Stimulated activated CD4-positive, alpha-beta T cell treated with anti-CD3 and anti-CD28 coated beads, Interleukin-4, amount 100 ng/mL, for 48 hours (primary cell): Measurements from ENCODE around the gene ANAPC2.
"Not testable (repeated sequence)": the region's sequence is repeated elsewhere in the genome, so short reads cannot be mapped to it uniquely, and the experiment has no call there.

Experiments
- DNase-seq, 2 donors: peaks; one replicate each; pipeline ENCODE4 v3.0.0-alpha.2; 2020; ENCODE audit warnings: low read depth in 2 of 2

Gene ANAPC2

DNA sequence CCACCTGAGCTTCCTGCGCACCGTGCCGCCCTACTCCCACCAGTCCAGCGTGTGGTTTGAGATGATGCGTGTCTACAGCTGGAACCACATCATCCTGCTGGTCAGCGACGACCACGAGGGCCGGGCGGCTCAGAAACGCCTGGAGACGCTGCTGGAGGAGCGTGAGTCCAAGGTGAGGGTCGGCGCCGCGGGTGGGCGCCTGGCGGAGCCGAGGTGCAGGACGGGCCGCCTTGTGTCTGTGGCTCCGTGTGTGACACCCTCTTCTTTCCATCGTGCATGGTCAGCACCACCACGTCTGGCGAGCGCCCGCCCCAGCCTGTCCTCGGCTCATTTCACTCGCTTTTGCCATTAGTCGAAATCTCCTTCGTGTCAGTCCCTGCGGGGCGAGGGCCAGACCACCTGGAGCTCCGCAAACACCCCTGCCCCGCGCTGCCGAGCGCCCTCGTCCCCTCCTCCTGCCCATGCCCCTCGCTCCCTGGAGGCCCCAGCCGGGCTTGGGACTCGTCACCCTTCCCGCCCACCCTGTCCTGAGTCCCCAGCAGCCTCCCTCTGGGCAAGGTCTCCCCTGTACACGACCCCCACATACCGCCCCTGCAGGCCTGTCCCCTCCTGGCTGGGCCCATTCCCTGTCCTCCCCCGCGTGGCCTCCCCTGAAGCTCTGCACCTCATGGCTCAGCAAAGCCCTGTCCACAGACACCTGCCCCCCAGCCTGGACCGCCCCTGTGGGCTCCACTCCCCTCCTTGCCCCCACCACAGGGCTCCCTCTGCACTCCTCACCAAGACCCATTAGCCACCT is 42.4 kb downstream of the ANAPC2 start:
- no peak for DNase-seq

DNA sequence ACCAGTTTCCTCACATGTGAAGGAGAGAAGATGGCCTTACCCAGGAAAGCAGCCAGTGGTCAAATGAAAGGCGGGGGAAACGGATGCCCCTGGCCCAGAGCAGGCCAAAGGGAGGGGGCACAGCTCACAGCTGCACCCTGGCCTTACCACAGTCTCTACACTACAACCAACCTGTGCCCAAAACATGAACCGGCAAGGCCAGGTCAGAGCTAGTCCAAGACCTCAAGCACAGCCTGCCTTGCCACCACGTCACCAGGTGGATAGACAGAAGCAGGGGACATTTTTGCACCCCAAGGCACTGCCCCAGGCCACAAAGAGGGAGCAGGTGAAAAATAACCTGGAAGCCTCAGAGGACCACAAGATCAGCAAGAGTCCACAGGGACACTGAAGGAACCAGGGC is 44.9 kb downstream of the ANAPC2 start:
- no peak for DNase-seq

DNA sequence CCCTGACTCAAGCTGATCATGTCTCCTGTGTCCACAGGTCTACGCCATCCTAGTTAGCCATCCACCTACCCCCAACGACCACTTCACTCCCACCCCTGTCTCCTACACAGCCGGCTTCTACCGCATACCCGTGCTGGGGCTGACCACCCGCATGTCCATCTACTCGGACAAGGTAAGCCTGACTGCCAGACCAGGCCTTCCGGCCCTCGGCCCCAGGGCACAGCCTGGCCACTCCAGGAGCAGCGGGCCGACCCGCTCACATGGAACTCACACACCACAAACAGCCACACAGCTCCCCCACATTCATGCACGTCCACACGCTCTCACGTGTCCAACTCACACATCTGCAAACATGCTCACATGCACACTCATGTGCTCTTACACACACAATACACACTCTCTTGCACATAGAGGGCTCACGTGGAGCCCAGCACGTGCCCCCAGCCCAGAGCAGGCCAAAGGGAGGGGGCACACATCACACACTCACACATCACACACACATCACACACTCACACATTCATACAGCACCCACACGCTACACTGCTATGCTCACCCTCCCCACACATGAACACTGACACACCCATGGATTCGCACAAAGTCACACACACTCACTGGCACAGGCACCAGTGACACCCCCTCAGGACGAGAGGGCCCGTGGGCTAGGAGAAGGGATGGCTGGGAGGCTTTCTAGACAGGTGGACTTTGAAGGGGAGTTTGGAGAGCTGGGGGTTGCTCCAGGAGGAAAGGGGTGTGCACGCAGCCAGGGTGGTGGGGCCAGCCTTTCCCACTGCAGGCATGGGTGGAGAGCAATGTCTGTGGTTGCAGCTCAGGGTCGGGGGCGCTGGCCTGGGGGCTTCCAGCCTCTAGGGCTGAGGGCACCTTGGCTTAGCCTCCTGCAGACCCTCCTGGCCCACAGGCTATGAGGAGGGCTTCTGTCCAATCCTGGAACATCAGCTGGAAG is 46.1 kb downstream of the ANAPC2 start:
- DNase-seq, result no peak

DNA sequence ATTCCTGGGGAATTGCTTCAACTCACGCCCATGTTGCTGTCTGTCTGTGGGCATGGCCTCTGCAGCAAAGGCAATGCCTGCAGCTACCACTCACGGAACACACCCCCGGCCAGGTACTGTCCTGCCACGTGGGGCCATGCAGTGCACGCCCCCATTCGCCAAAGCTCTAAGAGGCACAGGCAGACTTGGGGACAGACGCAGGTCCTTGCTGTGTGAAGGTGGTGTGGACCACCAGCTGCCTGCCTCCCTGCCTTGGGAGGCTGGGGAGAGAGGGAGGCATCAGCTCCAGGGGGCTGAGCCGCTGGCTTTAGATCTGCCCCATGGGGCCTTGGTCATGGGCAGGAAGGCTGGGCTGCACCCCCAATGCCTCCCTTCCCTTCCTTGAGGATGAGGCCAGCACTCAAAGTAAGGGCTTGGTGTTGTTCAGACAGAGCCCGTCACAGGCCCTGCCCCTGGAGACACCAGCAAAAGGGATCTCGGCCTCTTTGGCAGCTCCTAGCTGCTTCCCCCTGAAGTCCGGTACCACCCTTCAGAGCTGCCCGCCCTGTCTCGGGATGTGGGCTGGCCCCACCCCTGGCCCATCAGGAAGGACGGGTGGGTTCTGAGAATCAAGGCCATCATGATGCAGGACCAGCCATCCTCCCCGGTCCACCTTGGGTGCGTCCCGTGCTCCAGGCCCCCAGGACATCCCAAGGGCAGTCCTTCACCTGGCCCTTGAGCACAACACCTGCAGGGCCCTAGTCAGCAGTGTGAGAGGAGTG is 47.1 kb downstream of the ANAPC2 start:
- no peak for DNase-seq

DNA sequence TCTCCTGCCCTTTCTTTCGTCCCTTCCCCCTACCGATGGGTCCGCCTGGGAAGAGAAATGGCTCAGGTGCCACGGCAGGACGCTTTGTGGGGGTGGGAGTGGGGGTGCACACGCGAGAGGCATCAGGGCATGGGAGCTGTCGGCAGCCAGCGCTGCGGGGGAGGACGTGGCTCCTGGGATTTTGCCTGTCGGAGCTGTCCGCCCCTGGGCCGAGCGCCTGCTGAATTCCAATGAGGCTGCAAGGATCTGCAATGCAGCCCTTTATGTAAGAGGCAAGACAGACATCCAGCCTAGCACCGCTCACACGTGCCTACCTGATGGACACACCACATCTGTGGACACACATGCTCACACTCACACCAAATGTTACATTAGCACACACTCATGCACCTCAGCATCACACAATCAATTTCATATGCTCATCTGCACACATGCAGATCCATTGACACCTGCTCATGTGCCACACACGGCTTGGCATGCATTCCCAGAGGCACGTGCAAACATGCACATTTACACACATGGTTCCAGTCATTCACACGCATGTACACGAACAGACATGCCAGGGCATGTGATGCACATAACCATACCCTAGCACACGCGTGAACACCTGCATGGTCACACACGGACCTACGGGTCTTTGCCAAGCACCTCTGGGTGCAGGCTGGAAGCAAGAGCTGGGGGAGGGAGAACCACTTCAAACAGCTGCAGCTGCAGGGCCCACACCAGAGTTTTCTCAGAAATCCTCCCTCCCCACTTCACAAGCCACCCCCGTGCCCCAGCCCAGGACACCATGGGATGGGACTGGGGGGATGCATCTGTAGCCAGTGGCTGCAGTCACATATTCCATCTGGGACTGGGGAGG is 48.0 kb downstream of the ANAPC2 start:
- DNase-seq, result no peak

DNA sequence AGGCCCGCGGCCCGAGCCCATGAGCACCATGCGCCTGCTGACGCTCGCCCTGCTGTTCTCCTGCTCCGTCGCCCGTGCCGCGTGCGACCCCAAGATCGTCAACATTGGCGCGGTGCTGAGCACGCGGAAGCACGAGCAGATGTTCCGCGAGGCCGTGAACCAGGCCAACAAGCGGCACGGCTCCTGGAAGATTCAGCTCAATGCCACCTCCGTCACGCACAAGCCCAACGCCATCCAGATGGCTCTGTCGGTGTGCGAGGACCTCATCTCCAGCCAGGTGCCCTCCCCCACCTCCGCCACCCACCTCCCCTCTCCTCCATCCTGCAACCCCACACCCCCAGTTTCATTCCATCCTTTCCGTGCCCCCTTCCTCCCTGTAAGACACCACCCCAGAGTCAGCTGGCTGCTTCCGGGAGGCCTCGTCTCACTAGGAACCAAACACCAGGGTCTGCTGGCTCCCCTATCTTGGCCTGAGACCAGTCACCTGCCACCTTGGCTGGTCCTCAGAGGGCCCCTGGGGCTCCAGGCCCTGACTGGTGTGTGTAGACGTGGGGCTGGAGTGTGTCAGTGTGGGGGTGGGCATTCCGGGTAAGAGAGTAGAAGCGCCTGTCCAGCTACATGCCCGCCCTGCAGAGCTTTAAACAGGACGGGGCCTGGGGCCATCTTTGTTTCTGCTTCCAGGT is 48.8 kb downstream of the ANAPC2 start:
- DNase-seq, result no peak

DNA sequence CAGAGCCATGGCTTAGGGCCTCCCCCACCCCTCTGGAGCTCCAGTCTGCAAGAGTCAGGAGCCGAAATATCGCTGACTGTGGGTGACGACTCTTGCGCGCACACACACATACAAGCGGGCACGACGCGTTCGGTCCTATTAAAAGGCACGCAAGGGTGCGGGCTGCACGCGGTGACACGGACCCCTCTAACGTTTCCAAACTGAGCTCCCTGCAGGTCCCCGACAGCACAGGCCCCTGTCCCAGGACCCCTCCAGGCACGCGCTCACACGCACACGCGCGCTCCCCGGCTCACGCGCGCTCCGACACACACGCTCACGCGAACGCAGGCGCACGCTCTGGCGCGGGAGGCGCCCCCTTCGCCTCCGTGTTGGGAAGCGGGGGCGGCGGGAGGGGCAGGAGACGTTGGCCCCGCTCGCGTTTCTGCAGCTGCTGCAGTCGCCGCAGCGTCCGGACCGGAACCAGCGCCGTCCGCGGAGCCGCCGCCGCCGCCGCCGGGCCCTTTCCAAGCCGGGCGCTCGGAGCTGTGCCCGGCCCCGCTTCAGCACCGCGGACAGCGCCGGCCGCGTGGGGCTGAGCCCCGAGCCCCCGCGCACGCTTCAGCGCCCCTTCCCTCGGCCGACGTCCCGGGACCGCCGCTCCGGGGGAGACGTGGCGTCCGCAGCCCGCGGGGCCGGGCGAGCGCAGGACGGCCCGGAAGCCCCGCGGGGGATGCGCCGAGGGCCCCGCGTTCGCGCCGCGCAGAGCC is 49.5 kb downstream of the ANAPC2 start, which contains the start of gene GRIN1:
Gene GRIN1 (plus strand): TSS at position 433 of the 746 bp plus-strand sequence. CDS start 333 bp downstream, outside the sequence.
- DNase-seq, result no peak

DNA sequence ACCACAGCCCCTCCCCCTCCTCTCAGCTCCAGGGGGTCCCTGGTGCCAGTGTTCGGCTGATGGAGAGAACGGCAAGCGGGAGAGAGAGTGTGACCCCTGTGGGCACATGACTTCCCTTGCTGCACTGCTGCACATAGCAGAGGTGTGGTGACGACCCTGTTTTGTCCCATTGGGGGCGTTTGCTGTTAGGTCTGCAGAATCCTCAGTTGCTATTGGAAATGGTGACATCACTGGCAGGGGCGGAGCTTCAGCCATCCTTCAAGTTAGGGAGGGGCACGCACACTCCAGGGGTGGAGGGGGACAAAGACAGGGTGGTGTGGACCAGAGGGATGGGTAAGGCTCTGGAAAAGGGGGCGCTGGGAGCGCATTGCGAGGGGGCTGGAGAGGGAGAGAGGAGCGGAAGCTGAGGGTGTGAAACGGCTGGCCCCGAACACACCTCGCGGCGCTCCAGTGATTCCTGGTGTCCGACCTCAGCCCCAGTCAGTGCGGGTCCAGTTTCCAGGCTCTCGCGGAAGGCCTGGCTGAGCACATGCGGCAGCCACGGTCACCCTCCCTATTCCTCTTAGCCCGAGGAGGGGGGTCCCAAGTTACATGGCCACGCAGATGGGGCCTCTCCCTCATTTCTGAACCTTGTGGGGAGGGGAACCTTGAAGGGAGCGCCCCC is 50.2 kb downstream of the ANAPC2 start:
- no peak for DNase-seq

DNA sequence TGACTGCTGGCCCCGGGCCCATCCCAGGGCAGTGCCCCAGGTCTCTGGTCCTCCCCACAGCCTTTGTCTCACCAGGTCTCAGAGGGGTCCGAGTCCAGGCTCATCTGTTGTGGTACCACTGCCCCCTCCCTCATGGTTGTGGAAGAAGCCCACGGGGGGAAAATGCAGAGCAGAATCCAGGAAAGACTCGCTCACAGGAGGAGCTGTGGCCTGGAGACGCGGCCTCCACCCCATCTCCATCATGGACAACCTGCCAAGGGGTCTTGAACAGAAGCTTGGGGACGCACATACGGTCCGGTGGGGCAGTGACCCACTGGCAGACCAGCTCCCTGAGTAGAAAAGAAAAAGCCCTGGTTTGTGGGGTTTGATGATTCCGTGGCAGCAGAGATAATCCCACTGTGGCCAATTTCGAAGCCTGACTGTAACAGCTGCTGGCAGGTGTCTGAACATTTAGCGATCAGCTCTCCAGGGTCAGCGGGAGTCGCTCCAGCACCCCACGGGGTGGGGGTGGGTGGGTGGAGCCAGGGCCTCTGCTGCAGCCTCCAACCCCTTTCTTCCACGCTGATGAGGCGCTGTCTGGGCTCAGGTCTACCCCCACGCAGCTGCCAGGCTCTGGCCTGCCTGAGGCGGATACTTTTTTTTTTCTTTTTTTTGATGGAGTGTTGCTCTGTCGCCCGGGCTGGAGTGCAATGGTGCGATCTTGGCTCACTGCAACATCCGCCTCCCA is 51.3 kb downstream of the ANAPC2 start:
- DNase-seq, result no peak

DNA sequence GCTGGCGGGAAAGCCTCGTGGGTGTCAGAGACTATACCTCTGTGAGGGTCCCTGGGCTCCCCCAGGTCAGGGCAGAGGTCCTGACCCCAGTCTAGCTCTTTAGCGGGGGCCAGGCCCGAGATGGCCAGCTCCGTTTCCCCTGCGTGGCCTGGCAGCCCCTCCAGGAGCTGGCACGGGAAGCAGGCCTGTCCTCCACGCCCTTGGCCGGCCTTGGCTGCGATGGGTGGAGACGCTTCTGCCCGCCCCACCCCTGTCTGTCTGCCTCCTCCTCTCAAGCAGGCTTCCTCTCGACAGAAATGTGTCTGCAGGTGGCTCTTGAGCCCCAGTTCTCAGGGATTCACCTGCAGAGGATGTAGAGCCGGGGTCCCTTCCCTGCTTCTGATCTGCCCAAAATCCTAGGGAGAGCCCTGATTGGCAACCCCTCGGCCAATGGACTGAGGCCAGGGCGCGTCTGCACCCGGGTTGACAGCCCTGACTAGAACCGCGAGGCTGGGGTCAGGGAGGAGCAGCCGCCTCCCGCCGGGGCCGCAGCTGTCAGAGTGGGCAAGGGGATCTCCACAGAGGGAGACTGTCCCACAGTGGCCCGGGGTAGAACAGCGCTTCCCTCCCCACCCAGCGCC is 52.0 kb downstream of the ANAPC2 start:
- no peak for DNase-seq

DNA sequence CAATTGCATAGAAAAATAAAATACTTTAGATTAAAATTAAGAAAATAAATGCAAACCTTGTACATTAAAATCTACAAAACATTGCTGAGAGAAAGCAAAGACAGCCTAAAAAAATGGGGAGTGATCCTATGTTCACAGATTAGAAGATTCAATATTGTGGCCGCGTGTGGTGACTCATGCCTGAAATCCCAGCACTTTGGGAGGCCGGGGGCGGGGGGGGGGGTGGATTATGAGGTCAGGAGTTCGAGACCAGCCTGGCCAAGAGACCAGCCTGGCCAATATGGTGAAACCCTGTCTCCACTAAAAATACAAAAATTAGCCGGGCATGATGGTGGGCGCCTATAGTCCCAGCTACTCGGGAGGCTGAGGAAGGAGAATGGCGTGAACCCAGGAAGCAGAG is 53.2 kb downstream of the ANAPC2 start:
- DNase-seq, result not testable (repeated sequence)

DNA sequence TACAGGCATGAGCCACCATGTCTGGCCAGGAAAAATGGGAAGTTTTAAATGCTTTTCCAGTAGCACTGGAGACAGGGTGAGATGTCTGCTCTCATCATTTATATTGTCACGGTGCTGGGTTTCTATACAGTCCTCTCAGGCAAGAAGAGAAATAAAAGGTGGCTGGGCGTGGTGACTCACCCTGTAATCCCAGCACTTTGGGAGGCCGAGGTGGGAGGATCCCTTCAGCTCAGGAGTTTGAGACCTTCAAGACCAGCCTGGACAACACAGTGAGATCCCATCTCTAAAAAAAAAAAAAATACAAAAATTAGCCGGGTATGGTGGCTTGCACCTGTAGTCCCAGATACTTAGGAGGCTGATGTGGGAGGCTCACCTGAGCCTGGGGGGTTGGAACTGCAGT is 54.2 kb downstream of the ANAPC2 start:
- no peak for DNase-seq

DNA sequence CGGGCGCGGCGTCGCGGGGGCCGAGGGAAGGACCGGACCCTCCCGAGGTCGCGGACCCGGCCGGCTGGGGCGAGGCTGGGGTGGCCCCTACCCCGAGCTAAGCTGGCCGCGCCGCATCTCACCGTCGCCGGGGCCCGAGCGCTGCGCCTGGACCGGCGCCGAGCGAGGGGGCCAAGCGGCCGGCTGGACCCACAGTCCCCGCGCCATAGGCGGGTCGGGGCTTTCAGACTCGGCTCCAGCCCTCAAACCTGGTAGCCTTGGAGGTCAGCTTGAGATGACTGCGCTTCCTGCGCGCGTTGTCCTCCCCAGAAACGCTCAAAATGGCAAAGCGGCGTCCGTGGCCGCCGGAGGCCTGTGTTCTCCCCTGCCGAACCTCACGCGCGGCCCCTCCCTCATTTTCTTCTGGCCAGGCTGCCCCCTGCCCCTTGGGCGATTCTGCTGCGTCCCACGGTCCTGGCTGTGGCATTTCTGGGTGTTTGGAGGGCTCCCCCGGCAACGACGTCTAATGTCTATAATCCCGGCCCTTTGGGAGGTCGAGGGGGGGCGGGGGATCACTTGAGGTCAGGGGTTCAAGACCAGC is 58.1 kb downstream of the ANAPC2 start:
- DNase-seq, result no peak

DNA sequence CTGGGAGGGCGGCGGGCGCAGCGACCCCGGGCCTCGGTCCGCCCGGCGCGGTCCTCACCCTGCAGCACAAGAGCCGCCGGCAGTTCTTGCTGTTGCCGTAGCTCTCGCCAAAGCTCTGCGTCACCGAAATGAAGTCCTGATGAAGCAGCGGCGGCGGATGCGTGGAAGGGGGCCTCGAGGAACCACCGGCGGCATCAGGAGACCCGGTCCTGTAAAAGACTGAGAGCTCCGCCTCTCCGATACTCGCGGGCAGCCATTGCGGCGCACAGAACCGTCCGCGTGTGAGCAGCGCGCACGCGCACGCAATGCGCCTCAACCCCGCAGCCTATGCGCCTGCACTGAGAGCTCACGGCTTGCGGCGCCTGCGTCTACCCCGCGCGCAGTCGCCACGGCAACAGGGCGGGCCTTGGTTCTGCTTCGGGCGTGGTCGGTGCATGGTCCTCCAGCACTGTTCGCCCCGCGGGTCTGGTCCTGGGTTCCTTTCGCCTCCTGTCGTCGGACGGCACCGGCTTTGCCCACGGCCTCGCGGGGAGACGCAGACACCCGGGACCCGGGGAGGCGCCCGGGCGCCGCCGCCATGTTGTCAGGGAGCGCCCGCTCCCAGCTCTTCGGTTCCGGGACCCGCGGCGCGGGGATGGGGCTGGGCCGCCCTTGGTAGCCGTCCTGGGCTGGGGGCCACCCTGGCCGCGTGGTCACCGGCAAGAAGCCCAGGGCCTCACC is 58.7 kb downstream of the ANAPC2 start:
- peak; percentile 84 to 87 for DNase-seq

DNA sequence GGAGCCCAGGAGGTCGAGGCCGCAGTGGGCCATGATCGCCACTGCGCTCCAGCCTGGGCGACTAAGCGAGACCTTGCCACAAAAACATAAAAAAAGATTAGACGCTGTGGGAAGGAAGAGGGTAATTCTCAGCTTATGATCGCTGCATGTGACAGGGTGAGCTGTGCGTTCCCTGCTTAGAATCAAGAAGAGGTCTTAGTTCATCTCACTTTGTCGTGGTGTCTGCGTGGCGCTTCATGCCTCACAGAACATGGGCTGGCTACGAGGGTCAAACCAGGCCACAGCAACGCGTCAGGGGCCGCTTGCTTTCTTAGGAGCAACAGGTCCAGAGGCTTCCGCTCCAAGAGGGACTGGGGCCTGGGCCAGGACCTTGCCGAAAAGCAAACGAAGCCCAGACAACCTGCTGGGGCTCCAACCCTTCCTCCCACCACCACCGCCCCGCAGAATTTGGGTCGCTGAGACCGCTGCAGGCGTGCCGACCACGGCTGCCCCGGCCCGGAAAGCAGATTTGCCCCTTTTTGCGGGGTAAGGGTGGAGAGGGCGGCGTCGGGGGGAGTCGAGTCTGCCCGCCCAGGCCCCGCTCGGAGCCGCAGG is 59.4 kb downstream of the ANAPC2 start:
- DNase-seq, result no peak

DNA sequence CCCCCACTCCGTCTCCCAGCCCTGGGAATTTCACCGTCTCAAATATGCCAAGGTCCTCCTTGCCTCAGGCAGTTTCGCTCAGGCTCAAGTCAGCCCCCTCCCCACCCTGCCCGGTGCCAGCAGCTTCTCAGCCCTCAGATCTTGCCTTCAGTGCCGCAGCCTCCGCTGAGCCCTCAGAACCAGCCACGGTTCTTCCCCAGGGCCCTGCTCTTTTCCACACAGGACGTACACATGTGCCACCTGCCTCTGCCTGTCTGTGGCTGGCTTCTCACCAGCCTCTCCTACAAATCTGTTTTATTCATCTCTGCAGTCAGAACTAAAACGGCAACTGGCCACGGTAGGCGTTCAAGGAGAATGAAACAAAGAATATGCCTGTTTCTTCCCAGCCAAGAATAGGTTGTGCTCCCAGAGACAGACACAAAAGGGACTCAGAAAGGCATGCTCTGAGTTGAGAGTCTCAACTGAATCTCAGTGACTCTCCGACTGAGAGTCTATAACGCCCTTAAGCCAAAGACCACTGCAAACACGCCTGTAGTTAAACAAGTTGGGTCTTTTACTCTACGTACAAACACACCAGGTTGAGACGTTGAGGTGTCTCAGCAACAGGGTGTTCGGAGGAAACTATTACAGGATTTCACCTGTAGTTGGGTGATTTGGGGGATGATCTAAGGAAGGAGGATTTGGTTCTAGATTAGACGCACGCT is 60.0 kb downstream of the ANAPC2 start:
- DNase-seq, result no peak
